ENCODE measurements around the gene PLEKHO1. TPM values are rescaled to one million over a fixed set of nuclear protein-coding genes. Genes with fewer than 3 reads are reported as not detected.

PLEKHO1 gene
- total RNA-seq, 3 donors from 2014 or later: 10.0 to 228 (median 21.9) TPM

DNA sequence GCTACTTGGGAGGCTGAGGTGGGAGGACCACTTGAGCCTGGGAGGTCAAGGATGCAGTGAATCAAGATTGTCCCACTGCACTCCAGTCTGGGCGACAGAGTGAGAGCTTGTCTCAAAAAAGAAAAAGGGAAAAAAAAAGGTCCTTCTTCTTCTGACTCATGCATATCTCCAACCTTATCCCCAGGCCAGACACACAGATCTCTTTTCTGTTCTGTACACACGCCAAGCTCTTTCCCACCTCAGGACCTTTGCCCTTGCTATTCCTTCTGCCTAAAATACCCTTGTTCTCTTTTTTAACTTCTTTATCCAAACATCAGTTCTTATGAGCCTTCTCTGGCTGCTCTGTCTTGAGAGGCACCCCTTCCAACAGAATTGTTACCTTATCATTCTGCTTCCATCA, 22.1 kb downstream of the PLEKHO1 start:
- no peak for ATAC-seq

DNA sequence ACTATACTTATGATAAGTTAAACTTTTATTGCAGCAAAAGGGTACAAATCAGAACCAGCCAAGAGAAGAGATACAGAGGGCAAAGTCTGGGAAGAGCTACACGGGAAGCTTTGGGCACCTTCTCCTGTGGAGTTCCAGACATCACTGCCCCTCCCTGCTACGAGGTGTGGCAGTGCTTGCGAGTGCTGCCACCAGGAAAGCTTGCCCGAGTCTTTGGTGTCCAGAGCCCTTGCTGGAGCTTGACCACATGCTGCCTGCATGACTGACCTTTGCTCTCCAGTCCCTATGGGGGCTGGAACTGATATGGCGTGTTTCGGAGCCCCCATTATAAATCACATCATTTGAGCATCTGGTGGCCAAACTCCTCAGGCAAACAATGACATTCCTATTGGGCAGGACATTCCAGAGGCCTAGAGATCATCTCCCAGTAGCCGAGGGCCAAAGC, 23.4 kb downstream of the PLEKHO1 start:
- Histone ChIP-seq H3K4me1 (ENCODE audit: low read depth) (peaks cover 4% of the 10 kb centered on the region), H3K36me3 (ENCODE audit: low read depth) (no peaks in the 10 kb centered on the region), H3K9me3 (no peaks in the 10 kb centered on the region), H3K4me3 (no peak overlapping the region)
- peak; percentile 93 for ATAC-seq
- TF ChIP-seq, protein P1, sequence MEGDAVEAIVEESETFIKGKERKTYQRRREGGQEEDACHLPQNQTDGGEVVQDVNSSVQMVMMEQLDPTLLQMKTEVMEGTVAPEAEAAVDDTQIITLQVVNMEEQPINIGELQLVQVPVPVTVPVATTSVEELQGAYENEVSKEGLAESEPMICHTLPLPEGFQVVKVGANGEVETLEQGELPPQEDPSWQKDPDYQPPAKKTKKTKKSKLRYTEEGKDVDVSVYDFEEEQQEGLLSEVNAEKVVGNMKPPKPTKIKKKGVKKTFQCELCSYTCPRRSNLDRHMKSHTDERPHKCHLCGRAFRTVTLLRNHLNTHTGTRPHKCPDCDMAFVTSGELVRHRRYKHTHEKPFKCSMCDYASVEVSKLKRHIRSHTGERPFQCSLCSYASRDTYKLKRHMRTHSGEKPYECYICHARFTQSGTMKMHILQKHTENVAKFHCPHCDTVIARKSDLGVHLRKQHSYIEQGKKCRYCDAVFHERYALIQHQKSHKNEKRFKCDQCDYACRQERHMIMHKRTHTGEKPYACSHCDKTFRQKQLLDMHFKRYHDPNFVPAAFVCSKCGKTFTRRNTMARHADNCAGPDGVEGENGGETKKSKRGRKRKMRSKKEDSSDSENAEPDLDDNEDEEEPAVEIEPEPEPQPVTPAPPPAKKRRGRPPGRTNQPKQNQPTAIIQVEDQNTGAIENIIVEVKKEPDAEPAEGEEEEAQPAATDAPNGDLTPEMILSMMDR (IDR thresholded peaks at IDR 0.05): no peak
- intact Hi-C loops (cut with DNase I, micrococcal nuclease): no loop called here
- peak in 1 of 3 donors; percentile 59 for DNase-seq

More for the DNA sequence above, 22.1 kb downstream of the PLEKHO1 start:
- Histone ChIP-seq H3K9me3 (no peaks in the 10 kb centered on the region), H3K4me1 (ENCODE audit: low read depth) (peaks cover 4% of the 10 kb centered on the region), H3K36me3 (ENCODE audit: low read depth) (no peaks in the 10 kb centered on the region), H3K4me3 (no peak overlapping the region)
- TF ChIP-seq, protein P1 (IDR thresholded peaks at IDR 0.05): no peak
- intact Hi-C loops (cut with DNase I, micrococcal nuclease): no loop called here
- no peak for DNase-seq

DNA sequence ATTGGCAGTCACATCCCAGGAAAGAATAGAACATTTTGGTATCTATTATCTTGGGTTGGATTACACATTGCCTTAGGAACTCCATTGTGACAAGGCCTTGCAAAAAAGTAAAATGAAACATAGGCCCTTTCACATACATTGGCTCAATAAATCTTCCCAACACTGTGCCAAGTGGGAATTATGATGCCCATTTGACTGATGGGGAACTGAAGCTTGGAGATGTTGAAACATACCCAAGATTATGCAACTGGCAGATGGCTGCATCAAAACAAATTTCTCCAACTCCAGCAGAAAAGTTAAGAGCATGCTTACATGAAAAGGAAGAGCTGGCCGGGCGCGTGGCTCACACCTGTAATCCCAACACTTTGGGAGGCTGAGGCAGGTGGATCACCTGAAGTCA, 26.9 kb downstream of the PLEKHO1 start:
- peaks cover 4% of the 10 kb centered on the region for H3K4me1 ChIP-seq (ENCODE audit: low read depth)

DNA sequence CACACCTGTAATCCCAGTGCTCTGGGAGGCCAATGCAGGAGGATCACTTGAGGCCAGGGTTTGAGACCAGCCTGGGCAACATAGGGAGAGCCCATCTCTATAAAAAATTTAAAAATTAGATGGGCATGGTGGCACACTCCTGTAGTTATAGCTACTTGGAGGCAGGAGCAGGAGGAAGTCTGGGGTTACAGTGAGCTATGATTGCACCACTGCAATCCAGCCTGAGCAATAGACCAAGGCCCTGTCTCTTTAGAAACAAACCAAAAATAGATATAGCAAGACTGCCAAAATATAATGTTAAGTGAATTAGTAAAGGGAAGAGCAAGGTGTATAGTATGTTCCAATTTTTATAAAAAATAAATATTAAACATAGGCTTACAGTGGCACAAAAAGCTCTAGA, 28.8 kb downstream of the PLEKHO1 start:
- ATAC-seq: no peak
- TF ChIP-seq, protein P1 (IDR thresholded peaks at IDR 0.05): no peak
- Histone ChIP-seq H3K36me3 (ENCODE audit: low read depth) (no peaks in the 10 kb centered on the region), H3K9me3 (no peaks in the 10 kb centered on the region), H3K4me3 (no peak overlapping the region), H3K4me1 (ENCODE audit: low read depth) (no peaks in the 10 kb centered on the region)
- no peak for DNase-seq
- intact Hi-C loops (cut with DNase I, micrococcal nuclease): no loop called here

More for the DNA sequence above, 26.9 kb downstream of the PLEKHO1 start:
- H3K9me3 ChIP-seq: no peaks in the 10 kb centered on the region
- H3K36me3 ChIP-seq (ENCODE audit: low read depth): no peaks in the 10 kb centered on the region
- ATAC-seq (no peak), DNase-seq (no peak)
- intact Hi-C loops (cut with DNase I, micrococcal nuclease): no loop called here
- no peak overlapping the region for H3K4me3 ChIP-seq
- TF ChIP-seq, protein P1 (IDR thresholded peaks at IDR 0.05): no peak

DNA sequence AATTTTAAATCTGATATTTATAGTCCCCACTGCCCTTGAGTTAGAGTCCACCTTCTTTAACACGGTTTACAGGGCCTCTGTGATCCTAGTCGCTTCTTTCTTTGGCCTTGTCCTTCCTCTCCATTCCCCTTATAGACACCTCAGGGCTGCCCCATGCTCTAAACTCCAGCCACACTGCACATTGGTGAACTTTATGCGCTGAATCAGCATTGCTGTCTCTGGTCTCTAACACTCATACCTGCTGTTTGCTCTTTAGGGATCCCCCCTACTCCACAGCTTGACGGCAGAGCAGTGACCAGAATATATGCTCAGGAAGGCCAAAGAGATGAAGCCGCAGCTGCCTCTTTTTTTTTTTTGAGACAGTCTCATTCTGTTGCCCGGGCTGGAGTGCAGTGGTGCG, 30.2 kb downstream of the PLEKHO1 start:
- H3K4me1 ChIP-seq (ENCODE audit: low read depth): no peaks in the 10 kb centered on the region
- intact Hi-C loops (cut with DNase I, micrococcal nuclease): loop anchor here in 1 of 2 donors (10.0 kb wide), 1 partner anchor 215 kb away; no protein-coding TSS in a partner anchor
- DNase-seq (no peak), ATAC-seq (no peak)
- no peak overlapping the region for H3K4me3 ChIP-seq
- H3K9me3 ChIP-seq: no peaks in the 10 kb centered on the region
- TF ChIP-seq, protein P1 (IDR thresholded peaks at IDR 0.05): no peak
- H3K36me3 ChIP-seq (ENCODE audit: low read depth): no peaks in the 10 kb centered on the region

DNA sequence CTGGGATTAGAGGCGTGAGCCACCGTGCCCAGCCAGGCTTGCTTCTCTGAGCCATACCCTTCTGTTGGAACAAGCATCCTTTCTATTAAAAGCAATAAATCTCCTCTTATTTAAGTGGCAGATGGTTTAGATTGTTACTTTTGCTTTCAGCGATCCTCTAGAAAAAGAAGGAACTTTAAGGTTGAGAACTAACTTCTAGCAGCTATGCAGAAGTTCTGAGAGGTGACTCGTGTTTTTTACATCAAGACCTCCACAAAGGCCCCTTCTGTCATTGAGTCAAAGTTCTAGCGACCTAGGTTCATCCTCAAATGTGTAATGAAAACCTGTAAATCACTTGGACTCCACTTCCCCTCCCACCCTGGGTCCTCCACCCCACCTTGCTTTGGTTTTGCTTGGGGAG, 30.8 kb downstream of the PLEKHO1 start:
- TF ChIP-seq, protein P1 (IDR thresholded peaks at IDR 0.05): no peak
- ATAC-seq (no peak), DNase-seq (no peak)
- intact Hi-C loops (cut with DNase I, micrococcal nuclease): loop anchor here in 1 of 2 donors (10.0 kb wide), 1 partner anchor 216 kb away; no protein-coding TSS in a partner anchor
- Histone ChIP-seq H3K4me3 (no peak overlapping the region), H3K9me3 (no peaks in the 10 kb centered on the region), H3K36me3 (ENCODE audit: low read depth) (no peaks in the 10 kb centered on the region), H3K4me1 (ENCODE audit: low read depth) (no peaks in the 10 kb centered on the region)

Measured in mucosa of descending colon (tissue), 3 donors.